ENCODE data around the gene MRGPRX1.
"Not testable (repeated sequence)": the region's sequence is repeated elsewhere in the genome, so short reads cannot be mapped to it uniquely, and the experiment has no call there.

Gene MRGPRX1

GRCh38 chr11:18927550-18928322 is 11.5 kb downstream of the MRGPRX1 start:
- H3K27me3 ChIP-seq (replicated peaks): no peaks in the 10 kb centered on the region
- DNase-seq: no peak
- no peak for TF ChIP-seq CTCF (IDR thresholded peaks at IDR 0.05; ENCODE audit: low read depth, low read length, missing control alignments)
- H3K27ac ChIP-seq: no peak overlapping the region
- H3K36me3 ChIP-seq (replicated peaks): no peaks in the 10 kb centered on the region
- in situ Hi-C loops (cut with HindIII; ENCODE audit: low pct_ligation_motif_present, low sequenced_read_pairs): no loop called here
- H3K4me3 ChIP-seq (ENCODE audit: low read depth, low read length): no peak overlapping the region

- H3K27me3 ChIP-seq (replicated peaks); DNase-seq; H3K36me3 ChIP-seq (replicated peaks); H3K27ac ChIP-seq; in situ Hi-C loops (cut with HindIII; ENCODE audit: low pct_ligation_motif_present, low sequenced_read_pairs); H3K4me3 ChIP-seq (ENCODE audit: low read depth, low read length): not testable (repeated sequence)
Observed at GRCh38 chr11:18925426-18925825, 13.8 kb downstream of the MRGPRX1 start.

- no peak for DNase-seq
- Histone ChIP-seq H3K4me3 (ENCODE audit: low read depth, low read length) (no peak overlapping the region), H3K27ac (no peak overlapping the region), H3K36me3 (replicated peaks) (no peaks in the 10 kb centered on the region), H3K27me3 (replicated peaks) (no peaks in the 10 kb centered on the region)
- in situ Hi-C loops (cut with HindIII; ENCODE audit: low pct_ligation_motif_present, low sequenced_read_pairs): no loop called here
- TF ChIP-seq CTCF (IDR thresholded peaks at IDR 0.05; ENCODE audit: low read depth, low read length, missing control alignments): no peak
Observed at GRCh38 chr11:18912883-18913282, 26.3 kb downstream of the MRGPRX1 start.

- no peak for DNase-seq
- Histone ChIP-seq H3K4me3 (ENCODE audit: low read depth, low read length) (no peak overlapping the region), H3K36me3 (replicated peaks) (no peaks in the 10 kb centered on the region), H3K27me3 (replicated peaks) (no peaks in the 10 kb centered on the region), H3K27ac (no peak overlapping the region)
- TF ChIP-seq CTCF (IDR thresholded peaks at IDR 0.05; ENCODE audit: low read depth, low read length, missing control alignments): no peak
- in situ Hi-C loops (cut with HindIII; ENCODE audit: low pct_ligation_motif_present, low sequenced_read_pairs): no loop called here
Observed at GRCh38 chr11:18907391-18907790, 31.8 kb downstream of the MRGPRX1 start.

- DNase-seq; H3K27me3 ChIP-seq (replicated peaks); in situ Hi-C loops (cut with HindIII; ENCODE audit: low pct_ligation_motif_present, low sequenced_read_pairs); H3K27ac ChIP-seq; H3K4me3 ChIP-seq (ENCODE audit: low read depth, low read length); H3K36me3 ChIP-seq (replicated peaks): not testable (repeated sequence)
Observed at GRCh38 chr11:18900637-18901036, 38.6 kb downstream of the MRGPRX1 start.

GRCh38 chr11:18900151-18900611 is 39.0 kb downstream of the MRGPRX1 start:
- H3K27me3 ChIP-seq (replicated peaks); DNase-seq; H3K4me3 ChIP-seq (ENCODE audit: low read depth, low read length); H3K36me3 ChIP-seq (replicated peaks); in situ Hi-C loops (cut with HindIII; ENCODE audit: low pct_ligation_motif_present, low sequenced_read_pairs); H3K27ac ChIP-seq: not testable (repeated sequence)

GRCh38 chr11:18891712-18892111 is 47.5 kb downstream of the MRGPRX1 start:
- H3K4me3 ChIP-seq (ENCODE audit: low read depth, low read length); H3K27ac ChIP-seq; H3K36me3 ChIP-seq (replicated peaks); in situ Hi-C loops (cut with HindIII; ENCODE audit: low pct_ligation_motif_present, low sequenced_read_pairs); H3K27me3 ChIP-seq (replicated peaks); DNase-seq: not testable (repeated sequence)

GRCh38 chr11:18890615-18891014 is 48.6 kb downstream of the MRGPRX1 start:
- in situ Hi-C loops (cut with HindIII; ENCODE audit: low pct_ligation_motif_present, low sequenced_read_pairs): no loop called here
- Histone ChIP-seq H3K36me3 (replicated peaks) (no peaks in the 10 kb centered on the region), H3K4me3 (ENCODE audit: low read depth, low read length) (no peak overlapping the region), H3K27me3 (replicated peaks) (no peaks in the 10 kb centered on the region), H3K27ac (no peak overlapping the region)
- DNase-seq: no peak
- no peak for TF ChIP-seq CTCF (IDR thresholded peaks at IDR 0.05; ENCODE audit: low read depth, low read length, missing control alignments)
